HG03108 (cell line): ENCODE measurements around the gene FRMD4A.
"Not testable (repeated sequence)": the region's sequence is repeated elsewhere in the genome, so short reads cannot be mapped to it uniquely, and the experiment has no call there.

Experiments
- ATAC-seq: cut with Tn5 transposase; IDR thresholded peaks from one replicate; pipeline ENCODE4 v1.9.1; 2021; ENCODE audit warnings: moderate library complexity; ENCODE audit not compliant: unreplicated experiment

Gene FRMD4A

DNA sequence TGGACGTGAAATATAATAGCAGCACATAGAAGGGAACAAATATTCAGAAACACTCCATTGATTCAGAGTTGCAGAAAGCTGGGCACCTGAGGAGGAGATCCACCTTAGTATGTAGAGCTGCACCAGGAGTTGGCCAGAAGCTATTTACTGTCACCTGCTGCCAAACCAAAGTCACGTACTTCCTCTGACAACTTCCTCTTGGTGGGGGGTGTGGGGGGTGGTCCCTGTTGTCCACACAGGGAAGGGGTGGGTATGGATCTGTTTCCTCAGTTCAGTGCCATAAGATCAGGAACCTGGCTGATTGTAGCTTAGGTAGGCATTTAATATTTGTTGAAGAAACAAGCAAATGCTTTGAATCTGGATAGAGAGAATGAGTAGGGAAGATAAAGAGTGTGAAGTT lies 264.6 kb downstream of the FRMD4A start:
- no peak for ATAC-seq

DNA sequence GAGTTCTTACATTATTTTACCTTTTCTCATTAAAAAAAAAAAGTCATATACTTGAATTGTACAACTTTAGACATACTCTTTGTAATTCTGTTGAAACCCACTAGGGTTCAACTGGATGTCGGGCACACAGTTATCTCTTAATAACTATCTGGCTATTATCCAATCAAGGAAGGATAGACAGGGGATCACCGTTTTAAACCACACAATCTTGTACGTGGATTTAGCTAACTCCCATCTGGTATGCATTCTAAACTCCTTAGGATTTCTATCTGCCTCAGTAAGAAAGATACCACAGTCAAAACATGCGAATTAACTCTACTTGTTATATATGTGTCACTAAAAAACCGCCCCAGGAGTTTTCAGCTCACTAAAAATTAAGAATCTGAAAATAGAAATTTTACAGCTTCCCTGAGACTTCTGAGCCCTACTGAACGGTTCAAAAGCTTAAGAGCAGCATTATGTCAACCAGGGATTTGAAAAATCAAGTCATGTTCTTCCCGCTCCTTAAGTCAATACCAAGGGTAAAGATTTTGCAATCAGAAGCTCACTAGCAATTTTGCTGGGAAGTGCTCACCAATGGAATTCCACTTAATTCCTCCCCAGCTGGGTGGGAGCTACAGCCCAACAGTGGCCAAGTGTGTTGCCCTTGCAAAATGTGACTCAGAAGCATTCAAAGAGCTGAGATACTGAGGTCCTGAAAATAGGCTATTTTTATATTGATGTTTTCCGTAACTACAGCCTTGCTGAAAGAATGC lies 267.0 kb downstream of the FRMD4A start:
- no peak for ATAC-seq

DNA sequence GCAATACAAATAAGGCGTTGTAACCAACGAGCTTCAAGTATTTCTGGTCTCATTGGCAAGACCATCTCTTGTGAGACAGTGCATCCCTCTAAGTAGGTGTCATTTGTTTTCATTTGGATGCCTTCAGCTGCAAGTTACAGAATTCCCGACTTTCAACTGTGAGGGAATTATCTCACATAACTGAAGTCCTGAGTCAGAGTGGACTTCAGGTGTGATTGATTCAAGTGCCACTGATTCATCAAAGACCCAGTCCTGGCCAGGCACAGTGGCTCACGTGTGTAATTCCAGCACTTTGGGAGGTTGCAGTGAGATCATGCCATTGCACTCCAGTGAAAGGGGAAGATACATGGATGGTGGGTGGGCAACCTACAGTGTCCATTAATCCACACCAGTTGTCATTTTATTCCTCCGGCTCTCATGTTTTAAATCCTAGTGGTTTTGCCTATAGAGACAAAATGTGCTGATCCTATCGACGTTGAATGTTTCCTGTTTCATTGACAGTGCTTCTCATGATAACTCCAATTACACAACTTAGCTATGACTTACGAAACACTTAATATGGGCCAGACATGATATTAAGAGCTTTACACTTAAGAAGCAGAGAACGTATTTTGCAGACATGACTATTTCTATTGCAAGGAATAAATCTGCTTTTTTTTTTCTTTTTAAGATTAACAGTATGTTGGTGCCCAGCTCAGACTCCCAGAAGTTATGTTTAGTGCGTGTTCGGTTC lies 268.0 kb downstream of the FRMD4A start:
- no peak for ATAC-seq

DNA sequence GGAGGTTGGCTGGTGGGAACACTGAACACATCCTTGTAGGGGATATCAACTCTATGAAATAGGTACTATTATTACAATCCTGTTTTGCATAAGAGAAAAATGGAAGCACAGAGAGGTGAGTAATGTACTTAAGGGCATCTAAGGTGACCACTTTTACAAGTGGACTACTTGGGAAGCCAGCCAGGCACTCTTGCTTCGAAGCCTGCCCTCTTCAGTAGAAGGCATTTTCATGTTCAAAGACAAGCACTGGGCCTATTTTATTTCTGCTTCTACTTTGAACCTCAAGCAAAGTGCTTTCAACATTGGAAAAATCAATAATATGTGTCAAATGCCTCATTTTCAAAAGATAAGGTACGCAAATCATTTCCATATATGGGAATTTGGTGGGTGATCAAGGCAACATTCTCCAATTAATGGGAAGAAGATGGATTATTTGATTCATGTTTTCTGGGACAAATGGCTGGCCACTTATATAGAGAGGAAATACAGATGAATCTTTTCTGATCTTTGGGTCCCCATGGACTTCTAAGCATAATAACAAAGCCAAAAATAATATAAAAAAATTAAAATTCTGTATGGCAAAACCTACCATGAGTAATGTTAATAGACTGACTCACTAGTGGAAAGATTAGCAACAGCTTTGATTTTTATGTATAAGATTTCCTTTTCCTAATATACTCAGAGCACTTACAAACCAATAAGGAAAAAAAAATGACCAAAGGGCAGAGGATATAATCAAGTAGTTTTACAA lies 270.2 kb downstream of the FRMD4A start:
- ATAC-seq, result no peak

DNA sequence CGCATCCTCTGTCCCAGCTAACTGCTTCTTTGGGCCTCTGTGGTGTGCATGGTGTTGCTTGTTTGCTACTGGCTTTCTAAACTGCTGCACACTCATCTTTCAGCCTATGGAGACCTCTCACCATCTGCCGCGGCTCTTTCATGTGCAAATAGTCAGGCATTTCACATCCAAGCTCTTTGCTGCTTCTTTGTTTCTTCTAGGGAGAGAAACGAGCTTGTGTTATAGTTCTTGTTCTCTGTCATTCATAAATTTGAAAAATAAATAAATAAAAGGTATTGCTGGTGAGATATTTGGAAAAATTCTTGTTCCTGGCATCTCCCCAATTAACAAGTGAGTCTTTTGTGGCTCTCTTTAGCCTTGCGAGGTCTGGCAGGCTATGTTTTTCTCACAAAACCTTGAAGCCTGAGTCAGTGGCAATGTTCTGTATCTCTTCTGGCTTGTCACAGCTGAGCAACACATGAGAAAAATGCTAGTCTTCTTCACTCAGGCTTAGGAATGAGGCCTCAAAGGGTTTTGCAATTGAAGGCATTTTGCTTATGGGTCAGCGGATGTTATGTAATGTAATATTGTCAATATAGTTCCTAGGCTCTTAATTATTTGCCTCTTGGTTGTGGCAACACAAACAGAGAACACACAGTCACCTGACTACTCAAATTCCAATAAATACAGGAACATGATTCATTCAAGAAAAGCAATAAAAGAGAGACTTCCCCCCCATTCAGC lies 274.0 kb downstream of the FRMD4A start:
- ATAC-seq, result no peak

DNA sequence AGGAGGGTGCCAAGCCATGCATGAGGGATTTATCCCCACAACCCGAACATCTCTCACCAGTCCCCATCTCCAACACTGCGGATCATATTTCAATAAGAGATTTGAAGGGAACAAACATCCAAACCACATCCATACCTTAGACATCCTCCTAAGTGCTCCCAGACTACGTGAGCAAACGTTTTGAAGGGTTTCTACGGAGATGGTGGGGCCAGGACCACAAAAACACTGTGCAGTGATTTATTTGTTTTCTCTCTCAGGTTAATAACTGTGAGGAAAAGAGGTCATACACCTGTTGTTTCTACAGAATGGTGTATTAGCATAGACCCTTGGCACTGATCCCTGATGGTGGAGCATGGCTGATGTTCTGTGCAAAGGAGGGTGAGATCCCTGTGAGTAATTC lies 277.8 kb downstream of the FRMD4A start:
- ATAC-seq, result no peak

DNA sequence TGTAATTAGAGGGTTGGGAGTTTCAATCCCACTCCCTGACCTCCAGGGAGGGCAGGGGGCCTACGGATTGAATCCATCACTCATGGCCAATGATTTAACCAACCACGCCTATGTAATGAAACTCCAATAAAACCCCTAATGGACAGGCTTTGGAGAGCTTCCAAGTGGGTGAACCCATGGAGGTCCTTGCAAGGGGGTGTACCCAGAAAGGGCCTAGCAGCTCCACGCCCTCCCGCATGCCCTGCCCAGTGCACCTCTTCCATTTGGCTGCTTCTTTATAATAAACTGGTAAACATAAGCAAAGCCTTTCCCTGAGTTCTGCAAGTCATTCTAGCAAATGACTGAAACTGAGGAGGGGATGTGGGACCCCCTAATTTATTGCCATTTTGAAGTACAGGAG lies 280.1 kb downstream of the FRMD4A start:
- ATAC-seq, result no peak

DNA sequence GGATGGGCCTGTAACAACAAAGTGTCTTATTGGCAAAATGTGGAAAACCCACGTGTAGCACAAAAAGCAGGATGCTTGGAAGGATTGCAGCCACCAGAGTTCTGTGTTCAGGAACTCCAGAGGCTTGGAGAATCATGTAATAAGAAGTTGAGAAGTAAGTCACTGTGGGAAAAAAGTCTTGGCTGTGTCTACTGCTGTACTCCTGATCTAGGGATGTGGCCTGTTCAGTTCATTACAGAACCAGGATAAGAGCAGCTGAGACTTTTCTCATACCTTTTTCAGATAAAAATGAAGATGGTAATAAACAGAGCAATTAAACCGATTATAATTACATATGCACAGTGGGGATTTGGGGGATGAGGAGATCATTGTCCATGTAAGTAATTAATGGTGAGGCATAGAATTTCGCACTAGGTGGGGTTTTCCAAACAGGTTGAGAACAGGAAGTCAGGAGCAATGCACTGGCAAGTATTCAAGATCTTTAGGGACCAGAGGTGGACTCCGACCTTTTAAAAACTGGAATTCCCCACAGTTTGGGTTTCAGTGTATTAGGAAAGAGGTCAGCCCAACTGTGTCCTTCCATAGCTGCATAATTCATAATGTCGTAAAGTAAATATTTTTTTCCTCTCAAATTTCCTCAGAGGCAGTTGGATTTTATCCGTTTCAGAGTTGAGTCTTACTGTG lies 281.7 kb downstream of the FRMD4A start:
- ATAC-seq, result no peak

DNA sequence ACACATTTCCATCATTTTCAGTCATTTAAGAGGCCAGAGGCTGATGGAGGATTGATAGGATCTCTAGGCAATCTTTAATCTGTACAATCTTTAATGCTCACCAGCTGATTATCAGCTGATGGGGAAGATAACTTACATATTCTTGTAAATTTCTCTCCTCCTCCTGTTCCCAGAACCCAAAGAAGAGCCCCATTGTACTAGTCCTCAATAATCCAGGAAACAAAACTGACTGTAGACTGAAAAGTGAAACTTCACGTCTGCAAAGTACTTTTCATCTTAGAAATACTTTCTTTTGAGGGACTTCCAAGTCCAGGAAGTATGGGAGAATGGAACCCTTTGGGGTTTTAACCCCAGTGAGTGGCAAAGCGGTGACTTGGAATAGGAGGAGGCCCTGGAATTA lies 283.3 kb downstream of the FRMD4A start:
- ATAC-seq, result no peak

DNA sequence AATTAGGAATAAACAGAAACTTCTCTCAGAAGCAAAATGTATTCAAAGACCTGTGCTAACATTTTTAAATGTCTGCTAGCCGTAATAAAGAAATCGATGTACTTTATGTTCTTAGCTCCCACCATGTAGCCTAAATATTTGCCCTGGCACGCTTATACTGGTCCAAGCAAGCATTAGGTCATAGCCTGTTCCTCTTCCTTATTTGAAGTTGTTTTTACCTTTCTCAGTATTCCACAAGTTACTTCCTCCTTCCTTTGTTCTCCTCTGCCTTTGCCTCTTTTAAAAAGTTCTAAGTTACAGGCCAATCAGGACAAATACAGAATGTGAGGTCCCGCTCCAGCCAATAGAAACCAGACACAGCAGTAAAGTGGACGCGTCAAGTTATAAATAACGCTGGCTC lies 288.7 kb downstream of the FRMD4A start:
- ATAC-seq, result not testable (repeated sequence)

DNA sequence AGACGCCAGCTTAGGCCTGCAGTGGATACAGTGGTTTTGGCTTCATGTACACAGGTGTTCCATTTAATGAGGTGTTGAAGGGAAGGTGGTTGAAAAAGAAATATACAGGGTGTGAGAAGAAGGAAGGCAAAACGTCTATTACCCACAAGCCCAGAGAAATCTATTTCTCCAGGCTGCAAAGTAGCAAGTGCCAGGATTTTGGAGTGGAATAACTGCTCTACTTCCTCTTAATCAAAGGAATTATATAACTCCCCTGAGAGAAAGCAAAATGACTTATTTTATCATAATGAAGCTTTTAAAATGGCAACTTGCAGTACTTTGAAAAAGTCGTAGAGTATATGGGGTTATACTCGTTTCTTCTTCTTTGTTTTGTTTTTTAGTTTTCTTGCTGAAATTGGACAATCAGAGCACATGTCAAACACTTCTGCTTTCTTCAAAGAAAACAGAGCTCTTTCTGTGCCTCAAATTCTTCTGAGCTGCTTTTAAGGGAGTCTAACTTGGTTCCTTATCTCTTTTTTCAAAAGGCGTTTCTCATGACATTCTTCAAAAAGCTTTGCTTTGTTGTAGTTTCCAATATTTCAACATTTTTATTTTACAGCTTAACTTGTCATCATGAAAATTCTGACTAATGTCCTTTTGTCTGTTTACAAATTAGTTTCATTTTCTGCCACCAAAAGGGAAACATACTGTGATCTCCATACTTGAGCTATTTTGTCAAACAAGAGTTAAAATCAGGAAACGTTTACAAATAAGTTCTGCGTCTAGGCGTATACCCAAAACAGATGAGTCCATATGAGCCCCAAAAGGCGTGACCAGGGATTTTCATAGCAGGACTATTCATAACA lies 289.7 kb downstream of the FRMD4A start:
- no peak for ATAC-seq

DNA sequence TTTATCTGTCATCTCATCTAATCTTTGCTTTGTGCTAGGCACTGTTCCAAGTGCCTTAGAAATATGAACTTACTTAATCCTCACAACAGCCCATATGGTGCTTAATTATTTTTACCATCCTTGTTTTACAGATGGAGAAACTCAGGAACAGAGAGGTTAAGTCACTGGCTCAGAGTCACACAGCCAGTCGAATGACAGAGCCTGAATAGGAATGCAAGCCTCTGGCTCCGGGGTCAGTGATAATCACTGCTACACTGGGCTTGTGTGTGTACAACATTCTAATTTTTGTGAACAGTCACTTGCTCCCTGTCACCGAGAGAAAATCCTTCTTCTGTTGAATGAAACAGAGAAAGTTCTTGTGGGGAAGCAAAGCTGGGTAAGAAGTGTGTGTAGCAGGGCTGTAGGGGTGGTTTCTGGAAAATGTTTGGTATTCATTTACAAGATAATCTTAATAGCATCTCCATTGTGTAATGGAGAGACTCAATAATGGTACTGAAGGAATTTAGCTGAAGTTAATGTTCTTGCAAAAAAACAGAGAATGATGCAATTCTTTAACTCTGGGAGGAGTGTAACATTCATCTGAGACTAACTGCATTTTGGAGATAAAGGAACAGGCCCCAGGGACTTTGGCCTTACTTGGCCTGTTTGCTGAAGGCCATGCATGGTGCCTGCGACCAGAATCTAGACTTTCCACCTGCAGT lies 290.6 kb downstream of the FRMD4A start:
- no peak for ATAC-seq

DNA sequence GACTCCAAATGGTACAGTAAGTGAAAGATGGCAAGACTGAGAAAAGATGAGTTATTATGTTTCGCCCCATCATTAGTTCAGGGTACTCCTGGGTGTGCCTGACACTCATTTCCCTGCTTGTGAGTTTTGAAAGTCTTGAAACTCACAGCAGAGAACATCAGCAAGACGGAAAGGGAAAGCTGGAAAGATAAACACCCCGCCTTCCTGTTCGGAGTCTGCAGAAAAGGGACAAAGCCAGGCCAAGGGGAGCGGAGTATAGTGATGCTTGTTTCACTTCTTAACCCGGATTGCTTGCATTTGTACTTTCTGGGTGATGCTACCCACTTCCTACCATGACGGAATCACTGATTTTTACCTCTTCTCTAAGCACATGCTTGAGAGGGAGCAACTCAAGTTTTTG lies 294.5 kb downstream of the FRMD4A start:
- no peak for ATAC-seq

DNA sequence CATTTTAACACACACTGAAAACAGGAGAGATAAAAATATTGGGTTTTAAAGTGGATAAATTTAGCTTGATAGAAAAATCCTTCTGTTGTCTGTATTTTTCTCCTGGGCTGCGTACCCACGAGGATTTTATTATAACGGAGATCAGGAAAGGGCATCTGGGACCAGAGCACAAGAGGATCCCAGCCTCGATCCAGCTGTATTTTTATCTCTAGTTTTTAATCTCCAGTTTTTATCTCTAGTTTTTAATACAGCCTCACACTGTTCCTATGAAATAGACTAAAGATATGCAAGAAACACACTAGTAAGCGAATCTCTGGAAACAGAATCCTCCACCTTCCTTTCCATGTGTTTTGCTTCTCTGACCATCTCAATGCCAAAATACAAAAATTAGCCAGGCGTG lies 295.2 kb downstream of the FRMD4A start:
- ATAC-seq, result no peak

DNA sequence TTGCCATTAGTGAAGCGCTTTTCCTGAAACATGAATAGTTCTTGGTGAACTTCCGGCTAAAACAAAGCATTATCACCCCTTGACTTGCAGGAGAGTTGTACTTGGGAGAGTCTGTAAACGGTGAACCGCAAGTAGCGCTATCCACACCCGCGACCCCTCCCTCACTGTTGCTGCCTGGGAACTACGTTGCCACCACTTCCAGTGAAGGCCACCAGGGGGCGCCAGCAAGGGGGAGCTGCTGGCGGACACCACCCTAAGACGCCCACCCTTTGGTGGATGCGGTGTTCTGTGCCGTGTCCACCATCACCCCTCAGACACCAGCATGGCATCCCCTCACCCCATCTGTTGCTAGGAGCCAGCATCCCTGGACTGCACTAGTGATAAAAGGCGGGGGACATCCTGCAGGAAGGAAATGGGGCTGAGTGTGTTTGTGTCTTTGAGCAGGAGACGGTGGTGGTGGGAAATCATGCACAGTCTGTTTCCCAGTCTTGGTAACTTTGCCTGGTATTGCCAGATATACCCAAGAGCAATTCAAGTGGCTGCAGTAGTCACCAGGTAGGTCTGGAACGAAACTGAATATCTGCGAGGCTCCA lies 298.2 kb downstream of the FRMD4A start:
- ATAC-seq, result no peak

DNA sequence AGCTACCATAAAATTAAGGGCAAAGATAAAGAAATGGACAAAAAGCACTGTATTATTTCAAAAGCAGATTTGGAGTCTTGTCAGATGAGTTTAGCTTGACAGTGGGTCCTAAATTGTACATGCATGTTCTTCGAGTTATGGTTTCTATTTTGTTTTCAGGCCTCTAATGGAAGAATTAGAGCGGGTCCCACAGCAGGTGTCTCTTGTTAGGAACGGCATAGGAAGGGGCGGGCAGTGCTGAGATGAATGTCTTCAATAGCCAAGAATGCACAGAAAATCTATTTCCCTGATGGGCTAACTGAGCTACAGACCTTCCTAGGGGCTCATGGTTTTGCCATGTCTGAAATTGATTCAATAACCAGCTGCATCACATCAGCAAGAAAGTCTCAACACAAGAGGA lies 304.4 kb downstream of the FRMD4A start:
- ATAC-seq, result no peak

DNA sequence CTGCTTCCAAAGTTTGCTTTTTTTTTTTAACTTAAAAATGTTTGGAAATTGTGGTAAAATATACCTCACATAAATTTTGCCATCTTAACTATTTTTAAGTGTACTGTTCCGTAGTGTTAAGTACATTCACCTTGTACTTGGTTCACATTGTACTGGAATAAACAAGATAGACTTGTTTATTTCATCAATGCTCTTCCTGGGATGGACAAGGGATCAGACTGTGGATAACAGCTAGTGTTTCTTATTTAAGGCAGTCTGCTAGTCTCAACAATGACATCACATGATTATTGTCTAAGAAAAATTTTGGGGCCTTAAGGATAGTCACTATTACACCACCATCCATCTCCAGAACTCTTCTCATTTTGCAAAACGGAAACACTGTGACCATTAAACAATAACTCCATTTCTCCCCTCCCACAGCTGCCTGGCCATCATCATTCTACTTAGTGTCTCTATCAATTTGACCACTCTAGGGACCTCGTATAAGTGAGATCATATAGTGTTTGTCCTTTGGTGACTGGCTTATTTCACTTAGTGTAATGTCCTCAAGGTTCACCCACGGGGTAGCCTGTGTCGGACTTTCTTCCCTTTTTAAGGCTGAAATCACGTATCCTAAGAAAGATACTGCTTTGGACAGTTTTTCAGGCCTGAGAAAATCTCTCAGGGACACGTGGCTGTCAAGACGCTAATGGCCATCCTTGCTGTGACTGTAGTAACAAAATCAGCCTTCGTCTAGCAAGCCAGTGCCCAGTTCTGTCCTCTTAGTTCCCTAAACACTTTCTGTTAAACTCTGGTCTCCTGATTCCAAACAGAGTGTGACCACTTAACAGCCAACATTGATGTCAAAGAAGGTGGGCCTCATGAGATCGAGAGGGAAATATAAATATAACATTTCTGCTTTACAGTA lies 305.2 kb downstream of the FRMD4A start:
- ATAC-seq, result no peak
